Mesendoderm (in vitro differentiated cells): ENCODE measurements around the gene NLE1.

ENCODE experiments used
- DNase-seq: peaks from one replicate; pipeline ENCODE4 v3.0.0; 2013
- H2AK5ac ChIP-seq: 2 replicates; pipeline ENCODE4 v1.6.1; 2013; ENCODE audit warnings: low read length, inconsistent platforms
- H2BK120ac ChIP-seq: 2 replicates; pipeline ENCODE4 v1.6.1; 2013; ENCODE audit warnings: low read depth, mild to moderate bottlenecking, low read length, moderate library complexity, mixed read lengths
- H2BK15ac ChIP-seq: replicated peaks from 2 replicates; pipeline ENCODE4 v1.6.1; 2013; ENCODE audit warnings: low read depth, mild to moderate bottlenecking, moderate library complexity
- H2BK5ac ChIP-seq: 2 replicates; pipeline ENCODE4 v1.6.1; 2013; ENCODE audit warnings: low read length, inconsistent platforms
- H3K18ac ChIP-seq: 2 replicates; pipeline ENCODE4 v1.6.1; 2013; ENCODE audit warnings: mild to moderate bottlenecking, low read length, mixed read lengths
- H3K23ac ChIP-seq: one replicate; pipeline ENCODE4 v1.6.1; 2013; ENCODE audit warnings: low read length
- H3K27ac ChIP-seq: 2 replicates; pipeline ENCODE4 v1.5.1; 2013; ENCODE audit warnings: low read depth, mild to moderate bottlenecking, inconsistent platforms, low read length, moderate library complexity
- H3K27me3 ChIP-seq: 2 replicates; pipeline ENCODE4 v1.6.1; 2013; ENCODE audit warnings: low read length, control low read depth, mild to moderate bottlenecking, inconsistent platforms; ENCODE audit not compliant: insufficient read depth, poor library complexity
- H3K36me3 ChIP-seq: 2 replicates; pipeline ENCODE4 v1.6.1; 2013; ENCODE audit warnings: low read length, inconsistent platforms; ENCODE audit not compliant: control insufficient read depth, insufficient read depth
- H3K4ac ChIP-seq: one replicate; pipeline ENCODE4 v1.6.1; 2013; ENCODE audit warnings: low read depth, mild to moderate bottlenecking, low read length, moderate library complexity
- H3K4me1 ChIP-seq: 2 replicates; pipeline ENCODE4 v1.6.1; 2013; ENCODE audit warnings: low read depth, low read length, inconsistent platforms; ENCODE audit not compliant: control insufficient read depth
- H3K4me2 ChIP-seq: 2 replicates; pipeline ENCODE4 v1.6.1; 2013; ENCODE audit warnings: low read length
- H3K4me3 ChIP-seq: 2 replicates; pipeline ENCODE4 v1.5.1; 2013; ENCODE audit warnings: mild to moderate bottlenecking, low read length
- H3K56ac ChIP-seq: one replicate; pipeline ENCODE4 v1.6.1; 2013; ENCODE audit warnings: low read length
- H3K79me1 ChIP-seq: 2 replicates; pipeline ENCODE4 v1.6.1; 2013; ENCODE audit warnings: low read length, inconsistent platforms
- H3K79me2 ChIP-seq: 2 replicates; pipeline ENCODE4 v1.6.1; 2013; ENCODE audit warnings: mild to moderate bottlenecking, low read length; ENCODE audit not compliant: control insufficient read depth, insufficient read depth
- H3K9ac ChIP-seq: 2 replicates; pipeline ENCODE4 v1.6.1; 2013; ENCODE audit warnings: low read length, inconsistent platforms
- H4K5ac ChIP-seq: one replicate; pipeline ENCODE4 v1.6.1; 2013; ENCODE audit warnings: low read length
- H4K8ac ChIP-seq: one replicate; pipeline ENCODE4 v1.6.1; 2013; ENCODE audit warnings: low read depth, mild to moderate bottlenecking, control low read depth, low read length, moderate library complexity
- WGBS: extraction: QIAGEN DNeasy Blood & Tissue Kit; methylation state at CpG from one replicate; pipeline ENCODE4 v1.1.7; 2013; ENCODE audit warnings: low lambda C conversion rate, missing lambda C conversion rate; ENCODE audit not compliant: insufficient coverage; ENCODE audit errors: extremely low coverage; 5-methylcytosine and 5-hydroxymethylcytosine counted together

Gene NLE1

DNA sequence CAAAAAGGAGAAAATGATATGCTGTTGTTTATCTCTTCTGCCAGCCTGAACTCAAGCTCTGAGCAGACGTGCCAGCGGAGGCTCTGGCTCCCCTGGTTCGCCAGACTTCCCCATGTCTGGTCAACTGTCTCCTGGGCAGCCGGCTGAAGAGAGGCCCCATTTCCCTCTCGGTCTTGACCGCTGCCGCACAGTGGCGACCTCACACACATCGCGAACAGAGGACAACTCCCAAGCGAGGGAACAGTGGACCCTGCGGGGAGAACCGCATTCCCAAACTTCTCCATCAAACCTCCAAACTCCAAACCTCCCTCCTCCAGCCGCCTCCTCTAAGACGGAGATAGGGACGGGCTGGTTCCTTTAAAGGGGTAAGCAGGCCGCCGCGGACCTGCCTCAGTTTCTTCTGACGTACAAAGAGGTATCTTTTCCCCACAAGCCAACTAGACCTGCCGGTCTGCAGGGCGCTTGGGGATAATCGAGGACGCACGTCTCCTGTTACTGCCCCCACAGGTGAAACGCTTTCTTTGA lies 53.7 kb downstream of the NLE1 start:
- Histone ChIP-seq H3K4me1 (peaks cover 10% of the 10 kb centered on the region), H3K4me2 (peak overlapping the region; percentile 73), H2AK5ac (no peak overlapping the region), H3K4ac (peak overlapping the region; percentile 88), H3K9ac (peak overlapping the region; percentile 52), H3K18ac (peak overlapping the region; percentile 72), H4K5ac (no peak overlapping the region), H3K36me3 (no peaks in the 10 kb centered on the region), H3K27ac (peak overlapping the region; percentile 92), H2BK15ac (no peak overlapping the region), H2BK5ac (peak overlapping the region; percentile 48), H3K79me2 (no peaks in the 10 kb centered on the region), H3K4me3 (peak overlapping the region; percentile 75), H3K27me3 (no peaks in the 10 kb centered on the region), H3K23ac (peak overlapping the region; percentile 67), H3K79me1 (no peaks in the 10 kb centered on the region), H4K8ac (no peak overlapping the region), H3K56ac (peak overlapping the region; percentile 81), H2BK120ac (no peak overlapping the region)
- no CpG with 5 or more reads among the region's 26 CpGs for WGBS
- peak; percentile 82 for DNase-seq

DNA sequence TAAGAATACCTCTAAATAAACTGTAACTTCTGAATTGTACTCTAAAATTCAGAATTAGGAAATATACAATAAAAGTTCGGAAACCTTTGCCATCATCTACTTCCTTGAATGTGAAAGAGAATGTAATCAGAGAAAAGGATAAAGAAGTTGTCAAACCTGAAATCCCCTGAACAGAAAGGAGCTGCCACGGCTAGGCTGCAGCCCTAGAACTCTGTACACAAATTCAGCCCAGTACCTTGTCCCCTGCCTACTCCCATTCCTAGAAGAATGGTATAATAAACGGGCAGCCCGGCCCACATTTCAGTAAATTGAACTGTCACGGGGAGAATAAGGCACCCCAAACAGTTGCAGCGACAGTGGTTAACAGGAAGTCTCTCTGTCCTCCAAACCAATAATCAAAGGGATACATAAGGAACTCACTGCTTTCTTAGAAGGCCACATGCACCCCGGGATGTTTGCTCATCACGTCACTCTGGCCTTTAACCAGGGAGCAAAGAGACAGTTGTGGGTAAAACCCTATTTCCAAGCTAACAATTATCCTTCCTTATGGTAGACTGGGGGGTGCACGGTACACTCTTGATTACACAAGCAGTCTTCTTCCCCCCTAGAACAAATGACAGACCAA lies 54.3 kb downstream of the NLE1 start:
- no peak overlapping the region for H2AK5ac ChIP-seq
- peaks cover 11% of the 10 kb centered on the region for H3K4me1 ChIP-seq
- no peaks in the 10 kb centered on the region for H3K79me1 ChIP-seq
- no peaks in the 10 kb centered on the region for H3K79me2 ChIP-seq
- no peak overlapping the region for H4K8ac ChIP-seq
- H3K4me2 ChIP-seq: peak overlapping the region; percentile 73
- H3K56ac ChIP-seq: peak overlapping the region; percentile 81
- H4K5ac ChIP-seq: no peak overlapping the region
- H3K27ac ChIP-seq: peak overlapping the region; percentile 92
- H2BK5ac ChIP-seq: no peak overlapping the region
- H3K4ac ChIP-seq: peak overlapping the region; percentile 75
- no peaks in the 10 kb centered on the region for H3K36me3 ChIP-seq
- H3K18ac ChIP-seq: peak overlapping the region; percentile 1
- H3K9ac ChIP-seq: peak overlapping the region; percentile 52
- peak overlapping the region; percentile 75 for H3K4me3 ChIP-seq
- no peak overlapping the region for H2BK15ac ChIP-seq
- H2BK120ac ChIP-seq: no peak overlapping the region
- WGBS: no CpG with 5 or more reads among the region's 9 CpGs
- H3K23ac ChIP-seq: no peak overlapping the region
- no peaks in the 10 kb centered on the region for H3K27me3 ChIP-seq
- DNase-seq: no peak

DNA sequence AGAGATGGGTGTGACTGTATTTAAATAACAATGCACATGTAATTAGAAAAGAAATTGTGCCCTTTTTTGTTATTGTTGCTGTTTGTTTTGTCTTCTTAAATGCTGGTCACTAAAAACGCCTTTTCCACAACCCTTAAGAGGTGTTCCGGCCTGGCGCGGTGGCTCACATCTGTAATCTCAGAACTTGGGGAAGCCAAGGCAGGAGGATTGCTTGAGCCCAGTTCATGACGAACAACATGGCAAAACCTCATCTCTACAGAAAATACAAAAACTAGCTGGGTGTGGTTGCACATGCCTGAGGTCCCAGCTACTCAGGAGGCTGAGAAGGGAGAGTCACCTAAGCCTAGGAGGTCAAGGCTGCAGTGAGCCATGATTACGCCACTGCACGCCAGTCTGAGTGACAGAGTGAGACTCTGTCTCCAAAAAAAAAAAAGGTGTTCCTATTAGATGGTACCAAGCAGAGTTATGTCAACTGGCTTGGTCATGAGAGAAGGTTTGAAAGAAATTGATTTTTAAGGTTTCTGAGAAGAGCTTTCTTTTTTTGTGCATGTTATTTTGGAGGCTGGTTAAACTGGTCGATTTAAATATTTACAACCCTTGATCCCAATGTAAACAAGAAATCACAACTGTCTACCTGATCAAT lies 55.1 kb downstream of the NLE1 start:
- Histone ChIP-seq H2BK15ac (no peak overlapping the region), H3K79me2 (no peaks in the 10 kb centered on the region), H3K4me3 (no peak overlapping the region), H3K56ac (no peak overlapping the region), H3K4me1 (peaks cover 11% of the 10 kb centered on the region), H3K36me3 (no peaks in the 10 kb centered on the region), H3K27me3 (no peaks in the 10 kb centered on the region), H3K4ac (no peak overlapping the region), H2BK5ac (no peak overlapping the region), H3K9ac (no peak overlapping the region), H3K27ac (no peak overlapping the region), H2BK120ac (no peak overlapping the region), H3K23ac (no peak overlapping the region), H4K8ac (no peak overlapping the region), H2AK5ac (no peak overlapping the region), H4K5ac (no peak overlapping the region), H3K18ac (no peak overlapping the region), H3K79me1 (no peaks in the 10 kb centered on the region), H3K4me2 (no peak overlapping the region)
- no CpG with 5 or more reads among the region's 8 CpGs for WGBS
- no peak for DNase-seq

DNA sequence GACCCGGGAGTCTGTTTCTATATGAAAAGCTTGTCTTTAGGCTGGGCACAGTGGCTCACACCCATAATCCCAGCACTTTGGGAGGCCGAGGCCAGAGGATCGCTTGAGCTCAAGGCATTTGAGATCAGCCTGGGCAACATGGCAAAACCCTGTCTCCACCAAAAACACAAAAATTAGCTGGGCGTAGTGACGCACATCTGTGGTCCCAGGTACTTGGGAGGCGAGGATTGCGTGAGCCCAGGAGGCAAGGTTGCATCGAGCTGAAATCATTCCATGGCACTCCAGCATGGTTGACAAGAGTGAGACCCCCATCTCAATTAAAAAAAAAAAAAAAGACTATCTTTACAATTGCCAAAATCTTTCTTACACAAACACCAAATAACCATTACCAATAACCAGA lies 55.9 kb downstream of the NLE1 start:
- H3K79me1 ChIP-seq: no peaks in the 10 kb centered on the region
- DNase-seq: no peak
- H3K23ac ChIP-seq: no peak overlapping the region
- H2AK5ac ChIP-seq: no peak overlapping the region
- no peaks in the 10 kb centered on the region for H3K79me2 ChIP-seq
- no CpG with 5 or more reads among the region's 8 CpGs for WGBS
- no peak overlapping the region for H4K8ac ChIP-seq
- H2BK15ac ChIP-seq: no peak overlapping the region
- no peak overlapping the region for H4K5ac ChIP-seq
- H3K4me2 ChIP-seq: no peak overlapping the region
- H2BK120ac ChIP-seq: no peak overlapping the region
- H3K27me3 ChIP-seq: no peaks in the 10 kb centered on the region
- no peak overlapping the region for H2BK5ac ChIP-seq
- H3K56ac ChIP-seq: no peak overlapping the region
- no peak overlapping the region for H3K18ac ChIP-seq
- H3K4ac ChIP-seq: no peak overlapping the region
- no peak overlapping the region for H3K9ac ChIP-seq
- H3K27ac ChIP-seq: no peak overlapping the region
- H3K4me1 ChIP-seq: peaks cover 11% of the 10 kb centered on the region
- H3K4me3 ChIP-seq: no peak overlapping the region
- no peaks in the 10 kb centered on the region for H3K36me3 ChIP-seq

DNA sequence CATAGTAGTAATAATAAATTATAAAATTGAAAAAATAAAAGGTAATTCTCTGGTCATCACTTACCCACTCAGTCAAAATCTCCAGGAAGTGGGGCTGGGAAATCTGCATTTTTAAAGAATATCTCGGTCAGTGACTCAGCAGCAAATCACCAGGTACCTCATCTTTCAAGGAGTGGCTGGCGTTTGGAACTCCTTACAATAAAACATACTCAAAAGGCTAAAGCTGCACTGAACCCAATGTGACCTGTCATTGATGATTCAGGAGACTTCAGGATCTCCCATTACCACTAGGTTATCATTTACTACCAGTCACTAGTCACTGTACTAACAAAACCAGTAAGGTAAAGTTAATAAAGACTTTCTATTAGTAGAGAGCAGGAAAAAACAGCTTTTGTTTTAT lies 57.1 kb downstream of the NLE1 start:
- H3K4ac ChIP-seq: no peak overlapping the region
- no peaks in the 10 kb centered on the region for H3K79me1 ChIP-seq
- no peak overlapping the region for H3K27ac ChIP-seq
- no peak overlapping the region for H3K4me3 ChIP-seq
- no peak overlapping the region for H3K56ac ChIP-seq
- H2BK15ac ChIP-seq: no peak overlapping the region
- no peaks in the 10 kb centered on the region for H3K79me2 ChIP-seq
- H4K5ac ChIP-seq: no peak overlapping the region
- H3K4me2 ChIP-seq: no peak overlapping the region
- no peak overlapping the region for H2BK5ac ChIP-seq
- peak; percentile 21 for DNase-seq
- H2BK120ac ChIP-seq: no peak overlapping the region
- H3K23ac ChIP-seq: no peak overlapping the region
- no peak overlapping the region for H3K18ac ChIP-seq
- no peak overlapping the region for H2AK5ac ChIP-seq
- peaks cover 14% of the 10 kb centered on the region for H3K4me1 ChIP-seq
- no peaks in the 10 kb centered on the region for H3K36me3 ChIP-seq
- no peaks in the 10 kb centered on the region for H3K27me3 ChIP-seq
- no CpG with 5 or more reads among the region's 2 CpGs for WGBS
- H4K8ac ChIP-seq: no peak overlapping the region
- no peak overlapping the region for H3K9ac ChIP-seq
